ENCODE data around the gene CHRNA9.

- no peak for TF ChIP-seq POLR2A (IDR thresholded peaks at IDR 0.05)
- no peak for TF ChIP-seq CTCF (IDR thresholded peaks at IDR 0.05)
Measured at GRCh38 chr4:40350627-40351227, 15.6 kb downstream of the CHRNA9 start.

Data from stomach (tissue), 4 donors.